ENCODE results near the gene EPHB1. TPM values are rescaled to one million over a fixed set of nuclear protein-coding genes. Genes with fewer than 3 reads are reported as not detected.

Gene EPHB1
- total RNA-seq, 3 donors from 2014 or later: 1.8 to 5.9 (median 3.4) TPM

GRCh38 chr3:134846084-134846483 lies 51.0 kb downstream of the EPHB1 start:
- Histone ChIP-seq H3K9me3 (peaks cover 8 to 25% of the 10 kb centered on the region in 2 donors), H3K27me3 (no peaks in the 10 kb centered on the region), H3K27ac (peak overlapping the region in 1 of 2 donors; percentile 68), H3K4me3 (no peak overlapping the region), H3K36me3 (no peaks in the 10 kb centered on the region), H3K4me1 (no peaks in the 10 kb centered on the region)
- DNase-seq (ENCODE audit: low spot score in 2 of 2): no peak
- TF ChIP-seq POLR2A (IDR thresholded peaks at IDR 0.05) (no peak), POLR2AphosphoS5 (IDR thresholded peaks at IDR 0.05) (no peak), CTCF (IDR thresholded peaks at IDR 0.05) (no peak)
- intact Hi-C loops (cut with DNase I; ENCODE audit: low total_unique reads): no loop called here

- Histone ChIP-seq H3K36me3 (no peaks in the 10 kb centered on the region), H3K4me1 (no peaks in the 10 kb centered on the region), H3K4me3 (peak overlapping the region in 1 of 3 donors; percentile 11), H3K9me3 (peaks cover 7 to 23% of the 10 kb centered on the region in 2 donors), H3K27me3 (no peaks in the 10 kb centered on the region), H3K27ac (peak overlapping the region; percentile 36 to 68)
- no peak for DNase-seq (ENCODE audit: low spot score in 2 of 2)
- no peak for TF ChIP-seq CTCF (IDR thresholded peaks at IDR 0.05)
- TF ChIP-seq POLR2AphosphoS5 (IDR thresholded peaks at IDR 0.05): no peak
- no peak for TF ChIP-seq POLR2A (IDR thresholded peaks at IDR 0.05)
- intact Hi-C loops (cut with DNase I; ENCODE audit: low total_unique reads): no loop called here
These were observed 51.9 kb downstream of the EPHB1 start for GRCh38 chr3:134846911-134847317.

GRCh38 chr3:134847349-134847748 lies 52.3 kb downstream of the EPHB1 start:
- Histone ChIP-seq H3K36me3 (no peaks in the 10 kb centered on the region), H3K9me3 (peaks cover 3 to 19% of the 10 kb centered on the region in 2 donors), H3K4me3 (no peak overlapping the region), H3K27ac (peak overlapping the region; percentile 36 to 68), H3K27me3 (no peaks in the 10 kb centered on the region), H3K4me1 (no peaks in the 10 kb centered on the region)
- intact Hi-C loops (cut with DNase I; ENCODE audit: low total_unique reads): no loop called here
- no peak for DNase-seq (ENCODE audit: low spot score in 2 of 2)
- TF ChIP-seq POLR2AphosphoS5 (IDR thresholded peaks at IDR 0.05) (no peak), POLR2A (IDR thresholded peaks at IDR 0.05) (no peak)

GRCh38 chr3:134849561-134849960 lies 54.5 kb downstream of the EPHB1 start:
- Histone ChIP-seq H3K9me3 (no peaks in the 10 kb centered on the region), H3K27me3 (no peaks in the 10 kb centered on the region), H3K27ac (no peak overlapping the region), H3K36me3 (no peaks in the 10 kb centered on the region), H3K4me1 (no peaks in the 10 kb centered on the region), H3K4me3 (no peak overlapping the region)
- intact Hi-C loops (cut with DNase I; ENCODE audit: low total_unique reads): no loop called here
- no peak for DNase-seq (ENCODE audit: low spot score in 2 of 2)
- TF ChIP-seq POLR2AphosphoS5 (IDR thresholded peaks at IDR 0.05) (no peak), POLR2A (IDR thresholded peaks at IDR 0.05) (no peak), CTCF (IDR thresholded peaks at IDR 0.05) (no peak)

- no peak for TF ChIP-seq CTCF (IDR thresholded peaks at IDR 0.05)
- no peak for TF ChIP-seq POLR2AphosphoS5 (IDR thresholded peaks at IDR 0.05)
- no peak for TF ChIP-seq POLR2A (IDR thresholded peaks at IDR 0.05)
- intact Hi-C loops (cut with DNase I; ENCODE audit: low total_unique reads): no loop called here
- no peak overlapping the region for H3K4me3 ChIP-seq
- H3K27me3 ChIP-seq: no peaks in the 10 kb centered on the region
- DNase-seq (ENCODE audit: low spot score in 2 of 2): no peak
- no peaks in the 10 kb centered on the region for H3K9me3 ChIP-seq
- H3K4me1 ChIP-seq: no peaks in the 10 kb centered on the region
- no peak overlapping the region for H3K27ac ChIP-seq
- H3K36me3 ChIP-seq: no peaks in the 10 kb centered on the region
These were observed 55.7 kb downstream of the EPHB1 start for GRCh38 chr3:134850761-134851160.

- intact Hi-C loops (cut with DNase I; ENCODE audit: low total_unique reads): no loop called here
- H3K36me3 ChIP-seq: no peaks in the 10 kb centered on the region
- H3K4me1 ChIP-seq: no peaks in the 10 kb centered on the region
- TF ChIP-seq CTCF (IDR thresholded peaks at IDR 0.05): no peak
- no peak for TF ChIP-seq POLR2AphosphoS5 (IDR thresholded peaks at IDR 0.05)
- TF ChIP-seq POLR2A (IDR thresholded peaks at IDR 0.05): no peak
- DNase-seq (ENCODE audit: low spot score in 2 of 2): no peak
- H3K9me3 ChIP-seq: no peaks in the 10 kb centered on the region
- H3K27me3 ChIP-seq: no peaks in the 10 kb centered on the region
- H3K4me3 ChIP-seq: no peak overlapping the region
- no peak overlapping the region for H3K27ac ChIP-seq
These were observed 57.1 kb downstream of the EPHB1 start for GRCh38 chr3:134852132-134852531.
